GM19035 (cell line): Measurements from ENCODE around the gene KLHDC10.
"Not testable (repeated sequence)": the region's sequence is repeated elsewhere in the genome, so short reads cannot be mapped to it uniquely, and the experiment has no call there.

Experiments used
- ATAC-seq: cut with Tn5 transposase; IDR thresholded peaks from one replicate; pipeline ENCODE4 v1.9.1; 2021; ENCODE audit not compliant: unreplicated experiment

KLHDC10 gene

GRCh38 chr7:130069978-130070860 lies at the start of gene KLHDC10:
Gene KLHDC10, plus strand, starts transcription at chr7:130070534. Its CDS starts 110 bp downstream, at chr7:130070644.
- peak; percentile 97 for ATAC-seq

DNA sequence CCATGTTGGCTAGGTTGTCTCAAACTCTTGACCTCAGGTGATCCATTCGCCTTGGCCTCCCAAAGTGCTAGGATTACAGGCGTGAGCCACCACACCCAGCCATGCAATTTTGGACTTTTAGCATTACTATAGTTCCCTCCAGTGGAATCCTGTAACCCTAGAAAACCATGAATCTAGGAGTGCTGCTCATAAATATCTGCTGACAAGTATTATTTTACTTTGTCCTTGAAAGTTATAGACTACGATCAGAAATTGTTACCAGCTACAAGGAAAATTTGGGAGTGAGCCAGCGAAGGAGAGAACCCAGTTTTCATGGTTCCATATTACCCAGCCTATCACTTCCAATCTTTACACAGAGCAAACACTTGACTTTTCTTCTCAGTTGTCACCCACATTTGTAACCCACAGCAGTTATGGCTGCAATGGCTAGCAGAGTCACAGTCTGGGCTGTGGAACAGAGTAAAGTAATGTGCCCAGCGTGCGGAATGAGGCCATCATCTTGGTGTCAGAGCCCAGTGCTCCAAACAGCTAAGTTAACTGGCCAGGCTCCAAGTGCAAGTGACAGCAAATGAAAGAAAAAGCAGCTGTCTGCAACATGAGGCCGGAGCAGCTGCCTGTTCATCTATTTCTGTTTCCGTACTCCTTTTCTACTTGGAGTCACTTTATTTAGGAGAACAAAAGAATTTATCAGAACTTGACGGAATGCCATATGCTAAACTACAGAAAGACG lies 49.1 kb upstream of the KLHDC10 start:
- no peak for ATAC-seq

DNA sequence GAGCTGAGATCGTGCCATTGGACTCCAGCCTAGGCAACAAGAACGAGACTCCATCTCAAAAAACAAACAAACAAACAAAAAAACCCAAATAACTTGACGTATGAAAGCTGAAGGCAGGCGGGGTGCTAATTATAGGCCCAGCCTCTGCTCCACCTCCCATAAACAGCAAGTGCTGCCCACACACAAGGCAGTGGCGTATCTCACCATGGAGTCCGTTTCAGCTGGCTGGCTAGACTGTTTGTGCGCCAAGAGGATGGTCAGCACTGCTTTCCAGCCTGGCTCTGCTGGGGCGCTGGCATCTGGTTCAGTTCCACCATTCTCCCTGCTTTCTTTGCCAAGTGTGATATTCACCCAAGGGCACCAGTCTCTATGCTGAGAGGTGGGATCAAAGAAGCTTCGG lies 48.2 kb upstream of the KLHDC10 start:
- ATAC-seq = no peak

DNA sequence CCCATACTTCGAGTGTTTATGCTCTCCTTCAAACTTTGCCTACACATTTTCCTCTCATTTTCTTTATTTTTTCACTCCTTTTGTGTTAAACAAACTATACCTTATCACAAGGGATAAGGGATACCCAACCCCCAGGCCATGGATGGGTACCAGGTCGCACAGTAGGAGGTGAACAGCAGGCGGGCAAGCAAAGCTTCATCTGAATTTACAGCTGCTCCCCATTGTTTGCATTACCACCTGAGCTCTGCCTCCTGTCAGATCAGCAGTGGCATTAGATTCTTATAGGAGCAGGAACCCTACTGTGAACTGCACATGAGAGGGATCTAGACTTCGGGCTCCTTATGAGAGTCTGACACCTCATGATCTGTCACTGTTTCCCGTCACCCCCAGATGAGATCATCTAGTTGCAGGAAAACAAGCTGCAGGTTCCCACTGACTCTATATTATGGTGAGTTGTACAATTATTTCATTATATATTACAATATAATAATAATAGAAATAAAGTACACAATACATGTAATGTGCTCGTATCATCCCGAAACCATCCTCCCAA lies 47.6 kb upstream of the KLHDC10 start:
- ATAC-seq = no peak

GRCh38 chr7:130024390-130024789 lies 45.9 kb upstream of the KLHDC10 start:
- ATAC-seq = no peak

GRCh38 chr7:130032698-130033097 lies 37.6 kb upstream of the KLHDC10 start:
- ATAC-seq = no peak

- ATAC-seq = no peak
Measured at GRCh38 chr7:130037703-130038102, 32.6 kb upstream of the KLHDC10 start.

GRCh38 chr7:130040576-130040975 lies 29.8 kb upstream of the KLHDC10 start:
- no peak for ATAC-seq

- no peak for ATAC-seq
Measured at GRCh38 chr7:130047831-130048230, 22.5 kb upstream of the KLHDC10 start.

GRCh38 chr7:130048906-130049305 lies 21.4 kb upstream of the KLHDC10 start:
- ATAC-seq = no peak

- ATAC-seq = not testable (repeated sequence)
Measured at GRCh38 chr7:130052250-130052649, 18.1 kb upstream of the KLHDC10 start.

- ATAC-seq = not testable (repeated sequence)
Measured at GRCh38 chr7:130055198-130055597, 15.1 kb upstream of the KLHDC10 start.

GRCh38 chr7:130062246-130062645 lies 8.1 kb upstream of the KLHDC10 start:
- no peak for ATAC-seq

DNA sequence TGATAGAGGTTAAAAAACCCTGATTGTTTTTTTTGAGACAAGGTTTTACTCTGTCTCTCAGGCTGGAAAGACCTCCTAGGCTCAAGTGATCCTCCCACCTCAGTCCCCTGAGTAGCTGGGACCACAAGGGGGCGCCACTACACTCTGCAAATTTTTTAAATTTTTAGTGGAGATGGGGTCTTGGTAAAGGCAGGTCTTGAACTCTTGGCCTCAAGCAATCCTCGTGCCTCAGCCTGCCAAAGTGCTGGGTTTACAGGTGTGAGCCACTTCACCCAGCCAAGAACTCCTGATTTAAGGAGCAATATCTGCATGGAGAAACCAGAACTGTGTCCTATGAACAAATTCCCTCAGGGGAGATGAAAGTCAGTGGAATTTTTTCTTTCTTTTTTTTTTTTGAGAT lies 7.3 kb upstream of the KLHDC10 start:
- no peak for ATAC-seq

- ATAC-seq = not testable (repeated sequence)
Measured at GRCh38 chr7:130064580-130064926, 5.8 kb upstream of the KLHDC10 start.

- ATAC-seq = no peak
Measured at GRCh38 chr7:130065500-130066152, 4.7 kb upstream of the KLHDC10 start.

- no peak for ATAC-seq
Measured at GRCh38 chr7:130069179-130069977, 956 bp upstream of the KLHDC10 start.

GRCh38 chr7:130070861-130071622 lies 708 bp downstream of the KLHDC10 start:
- peak; percentile 4 for ATAC-seq

DNA sequence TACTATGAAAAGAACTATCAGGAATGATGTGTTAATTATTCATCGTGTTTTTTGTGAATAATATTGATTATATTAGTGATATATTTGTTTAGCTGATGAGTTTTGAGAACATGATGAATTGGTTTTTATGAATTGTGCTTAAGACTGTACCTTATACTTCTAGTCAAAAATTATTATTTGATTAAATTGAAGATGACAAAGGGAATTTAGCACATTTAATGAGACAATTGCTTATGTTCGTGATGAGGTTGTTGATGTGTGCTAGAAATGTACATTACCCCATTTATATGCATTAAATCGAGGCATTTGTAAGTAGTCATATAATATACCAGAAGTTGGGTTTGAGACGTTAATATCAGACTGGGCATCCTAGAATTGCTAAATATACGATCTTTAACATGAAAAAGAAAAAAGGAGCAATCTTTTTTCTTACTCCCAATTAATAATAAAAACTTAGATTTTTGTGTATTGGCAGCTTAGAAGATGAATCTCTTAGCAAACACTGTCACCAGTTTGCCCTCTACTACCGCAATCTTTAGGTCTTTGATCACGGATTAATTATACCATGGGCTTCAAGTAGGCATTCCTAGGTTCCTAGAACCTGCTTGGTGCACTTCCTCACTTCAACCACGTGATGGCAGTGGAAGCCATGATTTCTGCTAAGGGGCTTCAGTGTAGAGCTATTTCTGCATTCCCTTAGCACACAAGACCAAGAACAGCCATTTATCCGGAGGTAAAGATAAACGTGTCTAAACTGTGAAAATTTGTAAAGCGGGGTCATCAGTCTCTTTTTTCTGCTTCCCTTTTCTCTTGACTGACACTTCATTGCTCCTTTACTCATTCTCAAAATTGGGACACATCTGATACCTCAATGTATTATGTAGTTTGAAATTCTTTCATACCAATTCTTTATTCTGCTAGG lies 1.6 kb downstream of the KLHDC10 start:
- ATAC-seq = no peak
